ENCODE data around the gene AOC3.

- TF ChIP-seq POLR2A (IDR thresholded peaks at IDR 0.05), result no peak
- TF ChIP-seq CTCF (IDR thresholded peaks at IDR 0.05 in 4 of 5, conservative IDR thresholded peaks at IDR 0.05 in 1 of 5), result no peak
Measured at GRCh38 chr17:42853597-42853967, 2.6 kb downstream of the AOC3 start.
